IMR-90 (cell line): ENCODE results near the gene EREG. TPM values are rescaled to one million over a fixed set of nuclear protein-coding genes. Genes with fewer than 3 reads are reported as not detected.
A peak's percentile ranks its signal among the peaks of the same experiment; 100 is the strongest.

Experiments used
- ATAC-seq: fragments of 200-7000 bp; cut with Tn5 transposase; 2 replicates; pipeline ENCODE4 v1.9.1; 2020; ENCODE audit warnings: low read depth, mild to moderate bottlenecking, moderate library complexity
- BruUV-seq: library from RNA; stranded (reverse); fragments of 400-500 nt; replicated peaks from 2 replicates; lab custom pipeline; 2021; lab: Mats Ljungman, UMichigan
- CTCF ChIA-PET: fragments of 300-600 bp; formaldehyde crosslinking; extraction: SDS; loops from one replicate; lab custom pipeline; 2021; ENCODE audit warnings: antibody characterized with exemption; lab: Yijun Ruan, JAX
- POLR2A ChIA-PET: fragments of 300-600 bp; sonication (Branson Sonifier 250); formaldehyde crosslinking; loops from one replicate; lab custom pipeline; 2022; ENCODE audit warnings: antibody characterized with exemption; ENCODE audit not compliant: unreplicated experiment; lab: Charles Lee
- DNase-seq: peaks from one replicate; pipeline ENCODE4 v3.0.0; 2013
- H2AFZ ChIP-seq: replicated peaks from 2 replicates; pipeline ENCODE3; 2013; ENCODE audit warnings: low read length, mild to moderate bottlenecking; ENCODE audit not compliant: poor library complexity
- H2AK5ac ChIP-seq: 2 replicates; pipeline ENCODE4 v1.6.1; 2013; ENCODE audit warnings: low read depth, low read length, inconsistent platforms
- H2AK9ac ChIP-seq: replicated peaks from 2 replicates; pipeline ENCODE3; 2013; ENCODE audit warnings: mild to moderate bottlenecking, low read depth, low read length, moderate library complexity; ENCODE audit not compliant: poor library complexity
- H2BK120ac ChIP-seq: 2 replicates; pipeline ENCODE4 v1.6.1; 2013; ENCODE audit warnings: low read depth, low read length, inconsistent platforms
- H2BK15ac ChIP-seq: 3 replicates; pipeline ENCODE4 v1.6.1; 2013; ENCODE audit warnings: low read depth, low read length, inconsistent platforms
- H2BK20ac ChIP-seq: 2 replicates; pipeline ENCODE4 v1.6.1; 2013; ENCODE audit warnings: low read depth, mild to moderate bottlenecking, inconsistent platforms, low read length, moderate library complexity
- H2BK5ac ChIP-seq: 2 replicates; pipeline ENCODE4 v1.6.1; 2013; ENCODE audit warnings: mild to moderate bottlenecking, low read depth, low read length, inconsistent platforms; ENCODE audit not compliant: poor library complexity, severe bottlenecking
- H3K14ac ChIP-seq: replicated peaks from 2 replicates; pipeline ENCODE4 v1.6.1; 2013; ENCODE audit warnings: low read depth, low read length, inconsistent platforms
- H3K18ac ChIP-seq: 2 replicates; pipeline ENCODE4 v1.6.1; 2013; ENCODE audit warnings: low read depth, low read length, control low read depth
- H3K23ac ChIP-seq: 2 replicates; pipeline ENCODE4 v1.6.1; 2013; ENCODE audit warnings: low read depth, low read length, inconsistent platforms
- H3K27ac ChIP-seq: 2 replicates; pipeline ENCODE4 v1.5.1; 2013; ENCODE audit warnings: mild to moderate bottlenecking, control low read depth, low read length; ENCODE audit not compliant: insufficient read depth
- H3K27me3 ChIP-seq: 2 replicates; pipeline ENCODE4 v1.6.1; 2013; ENCODE audit warnings: low read length; ENCODE audit not compliant: control insufficient read depth, insufficient read depth
- H3K36me3 ChIP-seq: 2 replicates; pipeline ENCODE4 v1.6.1; 2013; ENCODE audit warnings: low read length, mixed read lengths; ENCODE audit not compliant: control insufficient read depth, insufficient read depth
- H3K4ac ChIP-seq: 2 replicates; pipeline ENCODE4 v1.6.1; 2013; ENCODE audit warnings: low read depth, low read length, inconsistent platforms
- H3K4me1 ChIP-seq: 2 replicates; pipeline ENCODE4 v1.6.1; 2013; ENCODE audit warnings: low read length, mixed read lengths; ENCODE audit not compliant: control insufficient read depth, insufficient read depth
- H3K4me2 ChIP-seq: 2 replicates; pipeline ENCODE4 v1.6.1; 2013; ENCODE audit warnings: low read depth, mild to moderate bottlenecking, control low read depth, low read length, moderate library complexity
- H3K4me3 ChIP-seq: 2 replicates; pipeline ENCODE4 v1.5.1; 2013; ENCODE audit warnings: low read depth, mild to moderate bottlenecking, control low read depth, low read length, moderate library complexity; ENCODE audit not compliant: insufficient read depth
- H3K56ac ChIP-seq: 2 replicates; pipeline ENCODE4 v1.6.1; 2013; ENCODE audit warnings: low read length, inconsistent platforms; ENCODE audit not compliant: insufficient read depth; ENCODE audit errors: extremely low read depth
- H3K79me1 ChIP-seq, 2 experiments: 2 replicates each; pipeline ENCODE4 v1.6.1; 2013; ENCODE audit warnings: low read length in 2 of 2, inconsistent platforms in 1 of 2, low read depth in 1 of 2
- H3K9ac ChIP-seq: 2 replicates; pipeline ENCODE4 v1.6.1; 2013; ENCODE audit warnings: low read depth, low read length, control low read depth
- H3K9me1 ChIP-seq: 2 replicates; pipeline ENCODE4 v1.6.1; 2013; ENCODE audit warnings: low read length, inconsistent platforms; ENCODE audit not compliant: insufficient read depth
- H3K9me3 ChIP-seq: 2 replicates; pipeline ENCODE4 v1.6.1; 2013; ENCODE audit warnings: low read length; ENCODE audit not compliant: control insufficient read depth, insufficient read depth
- H4K20me1 ChIP-seq: 2 replicates; pipeline ENCODE4 v1.6.1; 2013; ENCODE audit warnings: low read length, inconsistent platforms; ENCODE audit not compliant: insufficient read depth
- H4K5ac ChIP-seq: 2 replicates; pipeline ENCODE4 v1.6.1; 2013; ENCODE audit warnings: mild to moderate bottlenecking, low read depth, low read length, control low read depth
- H4K8ac ChIP-seq, 2 experiments: 2 replicates each; pipeline ENCODE4 v1.6.1; 2013; ENCODE audit warnings: low read depth in 2 of 2, low read length in 2 of 2, control low read depth in 1 of 2, inconsistent platforms in 1 of 2
- H4K91ac ChIP-seq: 2 replicates; pipeline ENCODE4 v1.6.1; 2013; ENCODE audit warnings: low read depth, low read length, inconsistent platforms; ENCODE audit not compliant: insufficient read depth
- BHLHE40 ChIP-seq: fragments of 150-350 bp; IDR thresholded peaks from 2 replicates; pipeline ENCODE4 v1.6.1; 2016; ENCODE audit warnings: mild to moderate bottlenecking, low read depth, low read length
- MXI1 ChIP-seq: IDR thresholded peaks from 2 replicates; pipeline ENCODE4 v1.6.1; 2012; ENCODE audit warnings: low read depth, mild to moderate bottlenecking, low read length, moderate library complexity, borderline replicate concordance
- WGBS, 2 experiments: methylation state at CpG; one replicate each; pipeline versions ENCODE4 v1.1.5 to v1.1.7; 2013; ENCODE audit warnings: missing lambda C conversion rate in 2 of 2; ENCODE audit not compliant: insufficient read length in 1 of 2; ENCODE audit errors: extremely low coverage in 2 of 2; 5-methylcytosine and 5-hydroxymethylcytosine counted together
- dilution Hi-C: fragments of 300-500 bp; cut with HindIII; formaldehyde crosslinking; loops from one replicate; pipeline ENCODE4 v1.14.3; 2018; ENCODE audit warnings: low sequenced_read_pairs; ENCODE audit not compliant: unreplicated experiment
- in situ Hi-C: fragments of 300-500 bp; cut with MboI; formaldehyde crosslinking; loops from 3 replicates; pipeline ENCODE4 v1.14.3; 2019; ENCODE audit warnings: low sequenced_read_pairs, inconsistent platforms, mixed read lengths
- intact Hi-C: fragments of 100-400 bp; cut with micrococcal nuclease; formaldehyde crosslinking; loops from 2 replicates; pipeline ENCODE4 v1.10.0; 2022
- polyA plus RNA-seq, 3 experiments: library from polyadenylated mRNA; depleted of rRNA; stranded (reverse); fragments of >200 nt; gene quantifications; 2 replicates each; pipeline ENCODE4 v1.2.3, GENCODE V29; 2012; ENCODE audit warnings: low replicate concordance in 1 of 3
- total RNA-seq: library from RNA; depleted of rRNA; stranded (reverse); fragments of >200 nt; gene quantifications from 2 replicates; pipeline ENCODE4 v1.2.3, GENCODE V29; 2012

The EREG gene
- total and polyA plus RNA-seq, 2 of the 4 experiments (the other 2 are of a cell fraction) = 0.26 to 0.36 TPM

GRCh38 chr4:74408639-74409038 lies 43.7 kb downstream of the EREG start:
- 57% methylated on average over 1 of the region's 3 CpGs; no CpG with 5 or more reads in 1 of the 2 experiments for WGBS, 2 experiments
- Histone ChIP-seq H3K9ac (no peak overlapping the region), H2BK120ac (no peak overlapping the region), H3K36me3 (no peaks in the 10 kb centered on the region), H3K4me3 (no peak overlapping the region), H3K27me3 (no peaks in the 10 kb centered on the region), H3K4ac (no peak overlapping the region), H4K5ac (no peak overlapping the region), H4K91ac (no peak overlapping the region), H2BK15ac (peak overlapping the region; percentile 79; the same call in 1 of the 3 replicates), H2BK20ac (0 out of 2 replicates have a peak overlapping the region, but pooled peaks have one; percentile 28), H2BK5ac (no peak overlapping the region), H3K79me1 (no peaks in the 10 kb centered on the region), H3K18ac (no peak overlapping the region), H4K8ac (peak overlapping the region in 1 of 2 experiments; percentile 33; a peak in 2 of 4 replicates), H3K9me3 (no peaks in the 10 kb centered on the region), H3K14ac (no peak overlapping the region; the same call in 1 of the 2 replicates), H4K20me1 (no peaks in the 10 kb centered on the region), H3K4me1 (no peaks in the 10 kb centered on the region), H3K23ac (no peak overlapping the region), H3K27ac (no peak overlapping the region), H3K4me2 (no peak overlapping the region), H3K9me1 (no peaks in the 10 kb centered on the region), H2AFZ (no peak overlapping the region), H2AK5ac (no peak overlapping the region), H2AK9ac (no peak overlapping the region), H3K56ac (no peak overlapping the region)
- dilution Hi-C loops = no loop called here
- ATAC-seq = no peak
- TF ChIP-seq MXI1 (no peak), BHLHE40 (peak; percentile 41; the same call in 1 of the 2 replicates)
- ChIA-PET POLR2A (no interaction called here), CTCF (no interaction called here)
- peak; percentile 59 for DNase-seq
- no TSS peak for BruUV-seq
- in situ Hi-C loops = no loop called here
- intact Hi-C loops = no loop called here
